Kidney epithelial cell (primary cell): Measurements from ENCODE around the gene ZNRF2. TPM values are rescaled to one million over a fixed set of nuclear protein-coding genes. Genes with fewer than 3 reads are reported as not detected.
"Not testable (repeated sequence)": the region's sequence is repeated elsewhere in the genome, so short reads cannot be mapped to it uniquely, and the experiment has no call there.

Experiments used
- DNase-seq: peaks from one replicate; pipeline ENCODE4 v3.0.0-alpha.2; 2010; ENCODE audit warnings: low read depth
- H3K27me3 ChIP-seq: 2 replicates; pipeline ENCODE4 v1.6.0; 2011; ENCODE audit warnings: low read length; ENCODE audit not compliant: control insufficient read depth, insufficient read depth
- H3K36me3 ChIP-seq: 2 replicates; pipeline ENCODE4 v1.5.1; 2011; ENCODE audit warnings: low read length; ENCODE audit not compliant: control insufficient read depth, insufficient read depth
- H3K4me3 ChIP-seq: 2 replicates; pipeline ENCODE4 v1.5.1; 2011; ENCODE audit warnings: low read depth, mild to moderate bottlenecking, control low read depth, low read length
- CTCF ChIP-seq: IDR thresholded peaks from 2 replicates; pipeline ENCODE4 v1.5.1; 2011; ENCODE audit warnings: mild to moderate bottlenecking, moderate library complexity, low read length, control low read depth, inconsistent platforms; ENCODE audit not compliant: insufficient read depth, poor library complexity, severe bottlenecking
- total RNA-seq: library from RNA; depleted of rRNA; stranded (reverse); fragments of >200 nt; gene quantifications from 2 replicates; pipeline ENCODE4 v1.2.3, GENCODE V29; 2015

ZNRF2 gene
- total RNA-seq, 1 donor from 2014 or later = 11.2 TPM

- Histone ChIP-seq H3K36me3 (no peaks in the 10 kb centered on the region), H3K4me3 (peak overlapping the region; percentile 18), H3K27me3 (no peaks in the 10 kb centered on the region)
- no peak for TF ChIP-seq CTCF
- DNase-seq = no peak
Measured at GRCh38 chr7:30286749-30287148, 2.4 kb downstream of the ZNRF2 start.

GRCh38 chr7:30287625-30288024, 3.2 kb downstream of the ZNRF2 start:
- not testable (repeated sequence) for H3K4me3 ChIP-seq

GRCh38 chr7:30289634-30290033, 5.2 kb downstream of the ZNRF2 start:
- not testable (repeated sequence) for H3K4me3 ChIP-seq, DNase-seq, H3K36me3 ChIP-seq, H3K27me3 ChIP-seq

More at GRCh38 chr7:30287625-30288024, 3.2 kb downstream of the ZNRF2 start:
- H3K36me3 ChIP-seq, DNase-seq, H3K27me3 ChIP-seq: not testable (repeated sequence)

- not testable (repeated sequence) for H3K4me3 ChIP-seq, H3K36me3 ChIP-seq, H3K27me3 ChIP-seq, DNase-seq
Measured at GRCh38 chr7:30290317-30290716, 5.9 kb downstream of the ZNRF2 start.

GRCh38 chr7:30292416-30293038, 8.1 kb downstream of the ZNRF2 start:
- not testable (repeated sequence) for H3K27me3 ChIP-seq, H3K4me3 ChIP-seq, H3K36me3 ChIP-seq, DNase-seq

GRCh38 chr7:30296304-30296703, 11.9 kb downstream of the ZNRF2 start:
- DNase-seq, H3K4me3 ChIP-seq, H3K27me3 ChIP-seq, H3K36me3 ChIP-seq: not testable (repeated sequence)

- DNase-seq, H3K4me3 ChIP-seq, H3K36me3 ChIP-seq, H3K27me3 ChIP-seq: not testable (repeated sequence)
Measured at GRCh38 chr7:30297499-30297898, 13.1 kb downstream of the ZNRF2 start.

GRCh38 chr7:30298409-30298808, 14.0 kb downstream of the ZNRF2 start:
- H3K36me3 ChIP-seq, H3K4me3 ChIP-seq, DNase-seq, H3K27me3 ChIP-seq: not testable (repeated sequence)

- TF ChIP-seq CTCF = no peak
- no peak overlapping the region for H3K4me3 ChIP-seq
- H3K27me3 ChIP-seq = no peaks in the 10 kb centered on the region
- DNase-seq = no peak
- no peaks in the 10 kb centered on the region for H3K36me3 ChIP-seq
Measured at GRCh38 chr7:30301751-30302150, 17.4 kb downstream of the ZNRF2 start.
